MM.1S (cell line): ENCODE measurements around the gene RASL10A.

Experiments used
- EZH2phosphoT487 ChIP-seq: fragments of 300-600 bp; sonication (generic); IDR thresholded peaks from 2 replicates; pipeline ENCODE4 v1.6.1; 2018; ENCODE audit warnings: antibody characterized with exemption, low read length
- TF ChIP-seq, protein P1 (sequence below): fragments of 300-600 bp; sonication (generic); IDR thresholded peaks from 2 replicates; pipeline ENCODE4 v1.5.1; 2016; ENCODE audit warnings: antibody characterized with exemption, low read length, mixed read lengths

DNA sequence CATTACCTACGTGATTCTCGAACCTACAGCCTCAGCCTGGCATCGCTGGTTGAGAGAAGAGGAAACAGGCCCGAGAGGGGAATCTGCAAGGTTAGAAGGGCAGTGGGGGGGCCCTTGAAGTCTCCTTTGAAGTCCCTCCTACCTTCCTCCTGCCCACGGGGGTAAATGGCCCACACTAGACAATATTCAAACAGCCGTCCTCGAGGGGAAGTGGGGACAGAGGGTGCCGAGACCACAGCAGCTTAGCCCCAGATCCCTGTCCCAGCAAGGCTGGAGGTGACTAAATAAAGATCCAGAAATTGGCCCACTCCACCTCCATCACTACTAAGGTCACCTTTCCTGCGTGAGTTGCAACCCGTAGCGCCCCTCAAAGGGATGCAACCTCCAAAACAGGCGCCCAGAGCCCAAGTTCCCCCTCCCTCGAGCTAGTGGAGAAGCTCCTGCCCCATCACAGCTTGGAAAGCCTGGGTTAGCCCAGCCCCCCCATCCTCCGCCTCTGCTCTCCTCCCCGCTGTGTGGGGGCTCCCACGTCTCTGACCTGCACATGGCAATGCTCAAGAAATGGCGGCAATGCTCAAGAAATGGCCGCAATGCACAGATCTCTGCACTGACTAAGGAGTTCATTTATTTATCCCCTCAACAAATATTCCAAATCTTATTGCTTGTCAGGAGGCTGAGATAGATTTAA is 788 bp upstream of the RASL10A start:
- TF ChIP-seq, protein P1, sequence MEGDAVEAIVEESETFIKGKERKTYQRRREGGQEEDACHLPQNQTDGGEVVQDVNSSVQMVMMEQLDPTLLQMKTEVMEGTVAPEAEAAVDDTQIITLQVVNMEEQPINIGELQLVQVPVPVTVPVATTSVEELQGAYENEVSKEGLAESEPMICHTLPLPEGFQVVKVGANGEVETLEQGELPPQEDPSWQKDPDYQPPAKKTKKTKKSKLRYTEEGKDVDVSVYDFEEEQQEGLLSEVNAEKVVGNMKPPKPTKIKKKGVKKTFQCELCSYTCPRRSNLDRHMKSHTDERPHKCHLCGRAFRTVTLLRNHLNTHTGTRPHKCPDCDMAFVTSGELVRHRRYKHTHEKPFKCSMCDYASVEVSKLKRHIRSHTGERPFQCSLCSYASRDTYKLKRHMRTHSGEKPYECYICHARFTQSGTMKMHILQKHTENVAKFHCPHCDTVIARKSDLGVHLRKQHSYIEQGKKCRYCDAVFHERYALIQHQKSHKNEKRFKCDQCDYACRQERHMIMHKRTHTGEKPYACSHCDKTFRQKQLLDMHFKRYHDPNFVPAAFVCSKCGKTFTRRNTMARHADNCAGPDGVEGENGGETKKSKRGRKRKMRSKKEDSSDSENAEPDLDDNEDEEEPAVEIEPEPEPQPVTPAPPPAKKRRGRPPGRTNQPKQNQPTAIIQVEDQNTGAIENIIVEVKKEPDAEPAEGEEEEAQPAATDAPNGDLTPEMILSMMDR, result no peak
- no peak for TF ChIP-seq EZH2phosphoT487
